Endodermal cell (in vitro differentiated cells): Measurements from ENCODE around the gene SPEF2. TPM values are rescaled to one million over a fixed set of nuclear protein-coding genes. Genes with fewer than 3 reads are reported as not detected.

Experiments used
- DNase-seq: peaks from one replicate; pipeline ENCODE4 v3.0.0-alpha.2; 2017
- H3K27ac ChIP-seq: 2 replicates; pipeline ENCODE4 v1.5.1; 2013; ENCODE audit warnings: mild to moderate bottlenecking, low read depth, low read length, moderate library complexity
- H3K27me3 ChIP-seq: 2 replicates; pipeline ENCODE4 v1.6.1; 2013; ENCODE audit warnings: mild to moderate bottlenecking, low read length, moderate library complexity; ENCODE audit not compliant: insufficient read depth, control insufficient read depth, poor library complexity, severe bottlenecking
- H3K36me3 ChIP-seq: 2 replicates; pipeline ENCODE4 v1.7.0; 2013; ENCODE audit warnings: mild to moderate bottlenecking, low read length, moderate library complexity; ENCODE audit not compliant: control insufficient read depth, insufficient read depth
- H3K4me1 ChIP-seq: one replicate; pipeline ENCODE4 v1.7.0; 2013; ENCODE audit warnings: low read length; ENCODE audit not compliant: control insufficient read depth, insufficient read depth
- H3K4me3 ChIP-seq: 2 replicates; pipeline ENCODE4 v1.5.1; 2013; ENCODE audit warnings: mild to moderate bottlenecking, low read length, moderate library complexity
- H3K9ac ChIP-seq: 2 replicates; pipeline ENCODE4 v1.6.1; 2013; ENCODE audit warnings: mild to moderate bottlenecking, low read length, moderate library complexity; ENCODE audit not compliant: poor library complexity, severe bottlenecking; ENCODE audit errors: extremely low read depth
- H3K9me3 ChIP-seq: 2 replicates; pipeline ENCODE4 v1.6.1; 2013; ENCODE audit warnings: mild to moderate bottlenecking, low read length, moderate library complexity; ENCODE audit not compliant: control insufficient read depth
- H3K27ac Mint-ChIP-seq: 2 replicates; pipeline ENCODE4 v1.8.0; 2020; ENCODE audit warnings: mixed read lengths
- H3K27me3 Mint-ChIP-seq: 2 replicates; pipeline ENCODE4 v1.8.0; 2021; ENCODE audit warnings: mild to moderate bottlenecking, mixed read lengths; ENCODE audit not compliant: insufficient read depth
- H3K36me3 Mint-ChIP-seq: 2 replicates; pipeline ENCODE4 v1.8.0; 2020; ENCODE audit warnings: low read depth, mixed read lengths
- H3K4me1 Mint-ChIP-seq: 2 replicates; pipeline ENCODE4 v1.8.0; 2020; ENCODE audit warnings: mixed read lengths
- H3K4me3 Mint-ChIP-seq: 2 replicates; pipeline ENCODE4 v1.8.0; 2020; ENCODE audit warnings: mild to moderate bottlenecking, moderate library complexity, mixed read lengths
- H3K9me3 Mint-ChIP-seq: 2 replicates; pipeline ENCODE4 v1.8.0; 2020; ENCODE audit warnings: mild to moderate bottlenecking, mixed read lengths
- WGBS, 2 experiments: methylation state at CpG; one replicate each; pipeline versions ENCODE4 v1.1.5 to v1.1.7; 2013; ENCODE audit warnings: missing lambda C conversion rate in 2 of 2, mixed read lengths in 1 of 2; ENCODE audit not compliant: insufficient coverage in 1 of 2, insufficient read length in 1 of 2; 5-methylcytosine and 5-hydroxymethylcytosine counted together
- total RNA-seq, 2 donors: library from RNA; stranded (reverse); fragmentation: NEBNext Ultra II Directional in 1 of 2; extraction: Animal tissue kit (Norgen Biotek cat#: 25700) in 1 of 2; gene quantifications; 2 replicates in 1 of 2; 3 replicates in 1 of 2; pipeline ENCODE4 v1.2.1, GENCODE V29; 2021
- TF ChIP-seq, protein P1 (sequence below): fragments of 200-600 bp; sonication (generic); conservative IDR thresholded peaks from 2 replicates; pipeline ENCODE4 v1.5.0; 2021; ENCODE audit warnings: antibody characterized with exemption, mild to moderate bottlenecking

SPEF2 gene
- total RNA-seq, 2 donors from 2014 or later, result 3.3 to 4.0 TPM

GRCh38 chr5:35823347-35824098, 205.9 kb downstream of the SPEF2 start:
- TF ChIP-seq, protein P1, sequence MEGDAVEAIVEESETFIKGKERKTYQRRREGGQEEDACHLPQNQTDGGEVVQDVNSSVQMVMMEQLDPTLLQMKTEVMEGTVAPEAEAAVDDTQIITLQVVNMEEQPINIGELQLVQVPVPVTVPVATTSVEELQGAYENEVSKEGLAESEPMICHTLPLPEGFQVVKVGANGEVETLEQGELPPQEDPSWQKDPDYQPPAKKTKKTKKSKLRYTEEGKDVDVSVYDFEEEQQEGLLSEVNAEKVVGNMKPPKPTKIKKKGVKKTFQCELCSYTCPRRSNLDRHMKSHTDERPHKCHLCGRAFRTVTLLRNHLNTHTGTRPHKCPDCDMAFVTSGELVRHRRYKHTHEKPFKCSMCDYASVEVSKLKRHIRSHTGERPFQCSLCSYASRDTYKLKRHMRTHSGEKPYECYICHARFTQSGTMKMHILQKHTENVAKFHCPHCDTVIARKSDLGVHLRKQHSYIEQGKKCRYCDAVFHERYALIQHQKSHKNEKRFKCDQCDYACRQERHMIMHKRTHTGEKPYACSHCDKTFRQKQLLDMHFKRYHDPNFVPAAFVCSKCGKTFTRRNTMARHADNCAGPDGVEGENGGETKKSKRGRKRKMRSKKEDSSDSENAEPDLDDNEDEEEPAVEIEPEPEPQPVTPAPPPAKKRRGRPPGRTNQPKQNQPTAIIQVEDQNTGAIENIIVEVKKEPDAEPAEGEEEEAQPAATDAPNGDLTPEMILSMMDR, result no peak
- H3K27me3 Mint-ChIP-seq, result peaks cover 34% of the 10 kb centered on the region

GRCh38 chr5:35826056-35826455, 208.4 kb downstream of the SPEF2 start:
- no peaks in the 10 kb centered on the region for H3K27me3 ChIP-seq
- no peaks in the 10 kb centered on the region for H3K9me3 ChIP-seq
- H3K4me3 ChIP-seq, result no peak overlapping the region
- H3K9ac ChIP-seq, result no peak overlapping the region
- H3K27ac ChIP-seq, result no peak overlapping the region
- peaks cover under 1% of the 10 kb centered on the region for H3K4me1 ChIP-seq
- no peaks in the 10 kb centered on the region for H3K36me3 ChIP-seq
- TF ChIP-seq, protein P1, result no peak
- peaks cover 35% of the 10 kb centered on the region for H3K27me3 Mint-ChIP-seq
- H3K27ac Mint-ChIP-seq, result no peak overlapping the region
- no peaks in the 10 kb centered on the region for H3K36me3 Mint-ChIP-seq
- no peaks in the 10 kb centered on the region for H3K9me3 Mint-ChIP-seq
- H3K4me3 Mint-ChIP-seq, result no peak overlapping the region
- no peak for DNase-seq
- peaks cover 7% of the 10 kb centered on the region for H3K4me1 Mint-ChIP-seq
- WGBS, 2 experiments, result 91 to 100% methylated on average over 1 to 3 of the region's 3 CpGs

More at GRCh38 chr5:35823347-35824098, 205.9 kb downstream of the SPEF2 start:
- Histone ChIP-seq H3K4me3 (no peak overlapping the region), H3K4me1 (no peaks in the 10 kb centered on the region), H3K27me3 (no peaks in the 10 kb centered on the region), H3K27ac (no peak overlapping the region), H3K9me3 (no peaks in the 10 kb centered on the region), H3K9ac (no peak overlapping the region), H3K36me3 (no peaks in the 10 kb centered on the region)
- H3K9me3 Mint-ChIP-seq, result no peaks in the 10 kb centered on the region
- H3K36me3 Mint-ChIP-seq, result no peaks in the 10 kb centered on the region
- H3K4me1 Mint-ChIP-seq, result no peaks in the 10 kb centered on the region
- no peak overlapping the region for H3K27ac Mint-ChIP-seq
- no peak overlapping the region for H3K4me3 Mint-ChIP-seq
- DNase-seq, result no peak
- WGBS, 2 experiments, result 80 to 82% methylated on average over 6 to 7 of the region's 7 CpGs

DNA sequence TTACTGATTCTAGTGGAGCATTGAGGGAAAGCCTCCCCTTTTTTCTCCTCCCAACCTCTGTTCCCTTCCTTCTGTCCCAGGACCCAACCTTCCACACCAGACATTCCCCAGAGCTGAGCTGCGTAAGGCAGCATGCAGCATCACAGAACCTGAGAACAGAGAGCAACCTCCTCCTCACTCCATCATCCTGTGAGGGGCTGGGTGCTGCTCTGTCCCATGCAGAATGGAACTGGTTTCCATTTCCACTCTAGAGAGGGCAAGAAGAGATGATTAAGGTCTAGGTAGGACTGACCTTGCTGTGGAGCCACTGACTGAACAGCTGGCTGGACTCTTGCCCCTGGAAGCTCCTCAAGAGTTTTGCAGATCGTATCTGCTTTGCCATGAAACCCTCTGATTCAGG, 208.9 kb downstream of the SPEF2 start:
- no peak for DNase-seq
- H3K4me3 ChIP-seq, result no peak overlapping the region
- Mint-ChIP-seq H3K36me3 (no peaks in the 10 kb centered on the region), H3K4me3 (no peak overlapping the region), H3K4me1 (peaks cover 12% of the 10 kb centered on the region), H3K27ac (no peak overlapping the region), H3K9me3 (no peaks in the 10 kb centered on the region), H3K27me3 (peaks cover 35% of the 10 kb centered on the region)
- no peak overlapping the region for H3K9ac ChIP-seq
- H3K4me1 ChIP-seq, result peaks cover 5% of the 10 kb centered on the region
- H3K36me3 ChIP-seq, result no peaks in the 10 kb centered on the region
- WGBS, 2 experiments, result 91 to 100% methylated on average over 1 to 2 of the region's 2 CpGs
- TF ChIP-seq, protein P1, result no peak
- no peaks in the 10 kb centered on the region for H3K27me3 ChIP-seq
- H3K27ac ChIP-seq, result no peak overlapping the region
- H3K9me3 ChIP-seq, result no peaks in the 10 kb centered on the region
